Dendritic cell treated with granulocyte-macrophage colony-stimulating factor and Interleukin-4, amounts not matched to agents 40 ng/mL and 50 ng/mL, for 4 days (primary cell): Measurements from ENCODE around the gene MTURN.

ENCODE experiments used
- H3K27ac Mint-ChIP-seq: one replicate; pipeline ENCODE4 v1.8.0; 2022; ENCODE audit warnings: mild to moderate bottlenecking, mixed read lengths
- H3K27me3 Mint-ChIP-seq: one replicate; pipeline ENCODE4 v1.8.0; 2022; ENCODE audit warnings: mild to moderate bottlenecking, mixed read lengths
- H3K36me3 Mint-ChIP-seq: one replicate; pipeline ENCODE4 v1.8.0; 2022; ENCODE audit warnings: low read depth, mixed read lengths
- H3K4me1 Mint-ChIP-seq: one replicate; pipeline ENCODE4 v1.8.0; 2022; ENCODE audit warnings: low read depth, mixed read lengths
- H3K4me3 Mint-ChIP-seq: one replicate; pipeline ENCODE4 v1.8.0; 2022; ENCODE audit warnings: mild to moderate bottlenecking, moderate library complexity, mixed read lengths
- H3K9me3 Mint-ChIP-seq: one replicate; pipeline ENCODE4 v1.8.0; 2022; ENCODE audit warnings: mixed read lengths
- intact Hi-C: fragments of 100-400 bp; cut with micrococcal nuclease; formaldehyde crosslinking; loops from one replicate; pipeline ENCODE4 v1.15.0; 2022

MTURN gene

DNA sequence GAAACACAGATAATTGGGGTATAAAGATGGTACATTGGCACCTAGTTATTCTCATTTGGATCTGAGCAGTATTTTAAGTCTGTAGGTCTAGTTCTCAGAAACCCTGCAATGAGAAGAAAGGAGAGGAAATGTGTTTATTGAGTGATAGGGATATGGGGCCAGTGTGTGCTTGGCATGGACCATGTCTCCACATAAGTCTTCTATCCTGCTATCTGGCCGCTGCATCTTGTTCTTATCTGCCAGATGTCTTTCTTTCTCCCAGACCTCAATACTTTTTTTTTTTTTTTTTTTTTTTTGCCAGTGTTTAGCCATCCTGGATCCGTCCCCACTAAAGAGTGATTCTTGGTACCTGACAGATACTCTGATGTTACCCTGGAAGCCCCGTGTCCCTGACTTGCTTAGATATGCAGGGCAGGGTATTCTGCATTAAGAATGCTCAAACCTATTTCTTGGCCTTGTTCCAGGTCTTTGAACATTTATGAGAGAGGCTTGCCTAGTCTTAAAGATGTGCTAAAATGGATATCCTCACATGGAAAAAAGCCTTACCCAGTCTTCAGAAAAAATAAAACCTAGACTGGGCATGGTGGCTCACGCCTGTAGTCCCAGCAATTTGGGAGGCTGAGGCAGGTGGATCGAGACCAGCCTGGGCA lies 10.0 kb downstream of the MTURN start:
- no peaks in the 10 kb centered on the region for H3K36me3 Mint-ChIP-seq
- H3K27me3 Mint-ChIP-seq, result no peaks in the 10 kb centered on the region
- H3K27ac Mint-ChIP-seq, result no peak overlapping the region
- no peaks in the 10 kb centered on the region for H3K9me3 Mint-ChIP-seq
- no peaks in the 10 kb centered on the region for H3K4me1 Mint-ChIP-seq
- intact Hi-C loops, result no loop called here
- no peak overlapping the region for H3K4me3 Mint-ChIP-seq

DNA sequence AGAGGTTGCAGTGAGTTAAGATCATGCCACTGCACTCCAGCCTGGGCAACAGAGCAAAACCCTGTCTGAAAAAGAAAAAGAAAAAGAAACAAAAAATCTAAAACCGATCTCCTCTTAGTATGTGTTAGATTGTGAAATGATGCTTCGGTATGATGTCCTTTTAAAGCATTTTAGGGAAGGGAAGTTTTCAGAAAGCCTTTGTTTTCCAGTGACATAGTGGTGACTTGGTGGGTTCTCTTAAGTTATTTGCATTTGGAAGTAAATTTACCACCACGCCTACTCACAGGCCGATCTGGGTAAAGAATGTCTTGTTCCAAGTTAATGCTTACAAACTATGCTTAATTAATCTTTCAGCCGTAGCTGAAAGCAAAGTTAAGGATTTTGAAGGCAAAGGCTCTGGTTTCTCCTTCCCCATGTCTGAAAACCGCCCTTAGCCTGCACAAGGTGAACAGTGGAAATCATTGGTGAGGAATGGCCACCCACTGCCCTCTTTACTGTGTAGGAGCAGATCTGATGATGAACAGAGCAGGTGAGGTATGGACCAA lies 10.7 kb downstream of the MTURN start:
- Mint-ChIP-seq H3K27me3 (no peaks in the 10 kb centered on the region), H3K27ac (no peak overlapping the region), H3K9me3 (no peaks in the 10 kb centered on the region)

DNA sequence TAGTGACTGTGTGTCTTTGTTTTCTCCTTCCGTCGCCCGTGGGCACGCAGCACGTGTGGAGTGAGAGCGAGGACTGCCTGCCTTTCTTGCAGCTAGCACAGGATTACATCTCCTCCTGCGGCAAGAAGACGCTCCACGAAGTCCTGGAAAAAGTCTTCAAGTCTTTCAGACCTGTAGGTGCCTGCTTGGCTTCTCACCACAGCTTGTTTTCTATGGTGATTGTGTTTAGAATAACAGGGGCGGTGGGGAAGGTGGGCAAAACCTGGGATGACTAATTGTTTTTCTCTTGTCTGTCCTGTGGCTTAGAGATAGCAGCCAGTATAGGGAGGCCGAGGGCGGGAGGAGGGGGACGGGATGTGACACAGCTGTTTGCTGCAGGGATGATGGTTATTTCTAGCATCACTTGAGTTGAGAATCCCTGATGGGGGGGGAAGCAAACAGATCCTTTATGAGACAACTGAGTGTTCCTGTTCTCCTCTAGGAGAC lies 11.4 kb downstream of the MTURN start:
- Mint-ChIP-seq H3K36me3 (no peaks in the 10 kb centered on the region), H3K27me3 (no peaks in the 10 kb centered on the region), H3K9me3 (no peaks in the 10 kb centered on the region), H3K4me1 (no peaks in the 10 kb centered on the region), H3K27ac (no peak overlapping the region), H3K4me3 (no peak overlapping the region)
- intact Hi-C loops, result no loop called here

More for the DNA sequence above, 10.7 kb downstream of the MTURN start:
- Mint-ChIP-seq H3K4me1 (no peaks in the 10 kb centered on the region), H3K36me3 (no peaks in the 10 kb centered on the region), H3K4me3 (no peak overlapping the region)
- intact Hi-C loops, result no loop called here

DNA sequence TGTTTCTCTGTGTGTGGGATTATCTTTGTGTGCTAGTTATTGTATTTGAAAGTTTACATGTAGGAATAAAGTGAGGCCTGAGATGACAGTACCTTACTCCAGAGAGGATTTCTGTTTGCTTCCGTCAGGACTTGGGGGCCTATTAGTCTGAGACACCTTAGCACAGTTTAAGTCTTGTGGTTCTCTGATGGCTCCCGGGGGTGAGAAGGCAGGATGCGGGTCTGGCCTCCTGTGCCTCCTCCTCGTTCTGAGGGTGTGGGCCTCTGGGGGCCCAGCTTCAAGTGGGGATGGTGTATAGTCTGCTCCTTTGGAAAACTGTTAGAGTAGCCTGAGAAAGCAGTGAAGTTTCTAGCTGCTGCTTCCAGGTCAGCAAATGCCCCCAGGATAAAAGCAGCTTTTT lies 12.4 kb downstream of the MTURN start:
- Mint-ChIP-seq H3K9me3 (no peaks in the 10 kb centered on the region), H3K36me3 (no peaks in the 10 kb centered on the region), H3K27me3 (no peaks in the 10 kb centered on the region), H3K27ac (no peak overlapping the region), H3K4me3 (no peak overlapping the region), H3K4me1 (no peaks in the 10 kb centered on the region)
- intact Hi-C loops, result no loop called here

DNA sequence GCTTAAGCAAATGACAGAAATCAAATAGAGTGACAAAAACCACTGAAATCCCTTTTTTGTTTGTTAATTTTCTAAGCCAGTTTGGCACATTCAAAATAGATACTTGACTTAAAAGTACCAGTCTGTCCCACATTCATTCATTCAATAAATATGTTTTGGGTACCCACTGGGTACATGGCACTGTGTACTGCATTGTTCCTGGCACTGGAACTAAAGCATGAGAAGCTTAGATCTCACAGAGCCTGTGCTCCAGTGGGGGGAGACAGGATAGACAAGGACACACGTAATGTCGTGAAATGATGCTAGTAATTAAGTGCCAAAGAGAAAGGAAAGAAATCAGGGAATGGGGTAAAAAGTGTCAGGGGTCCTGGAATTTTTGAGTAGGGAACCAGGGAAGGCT lies 13.0 kb downstream of the MTURN start:
- H3K4me3 Mint-ChIP-seq, result no peak overlapping the region
- H3K27ac Mint-ChIP-seq, result no peak overlapping the region
- intact Hi-C loops, result no loop called here
- H3K4me1 Mint-ChIP-seq, result no peaks in the 10 kb centered on the region
- no peaks in the 10 kb centered on the region for H3K9me3 Mint-ChIP-seq
- no peaks in the 10 kb centered on the region for H3K27me3 Mint-ChIP-seq
- H3K36me3 Mint-ChIP-seq, result no peaks in the 10 kb centered on the region

DNA sequence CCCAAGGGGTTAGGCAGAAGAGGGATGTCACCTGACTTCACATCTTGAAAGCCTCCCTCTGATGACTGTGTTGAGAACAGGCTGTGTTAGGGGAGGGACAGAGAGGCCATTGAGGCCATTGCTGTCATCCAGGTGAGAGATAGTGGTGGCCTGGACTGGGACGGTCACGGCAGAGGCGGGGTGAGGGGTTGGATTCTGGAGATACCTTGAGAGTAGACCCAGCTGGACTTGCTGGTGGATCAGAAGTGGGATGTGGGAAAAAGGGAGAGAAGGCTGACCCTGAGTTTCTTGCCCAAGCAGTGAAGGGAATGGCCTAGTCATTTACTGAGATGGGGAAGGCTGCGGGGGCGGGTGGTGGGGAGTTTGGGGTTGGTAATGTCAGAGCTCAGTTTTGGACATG lies 13.6 kb downstream of the MTURN start:
- Mint-ChIP-seq H3K4me3 (no peak overlapping the region), H3K27ac (no peak overlapping the region), H3K9me3 (no peaks in the 10 kb centered on the region), H3K27me3 (no peaks in the 10 kb centered on the region), H3K4me1 (no peaks in the 10 kb centered on the region), H3K36me3 (no peaks in the 10 kb centered on the region)
- intact Hi-C loops, result no loop called here

DNA sequence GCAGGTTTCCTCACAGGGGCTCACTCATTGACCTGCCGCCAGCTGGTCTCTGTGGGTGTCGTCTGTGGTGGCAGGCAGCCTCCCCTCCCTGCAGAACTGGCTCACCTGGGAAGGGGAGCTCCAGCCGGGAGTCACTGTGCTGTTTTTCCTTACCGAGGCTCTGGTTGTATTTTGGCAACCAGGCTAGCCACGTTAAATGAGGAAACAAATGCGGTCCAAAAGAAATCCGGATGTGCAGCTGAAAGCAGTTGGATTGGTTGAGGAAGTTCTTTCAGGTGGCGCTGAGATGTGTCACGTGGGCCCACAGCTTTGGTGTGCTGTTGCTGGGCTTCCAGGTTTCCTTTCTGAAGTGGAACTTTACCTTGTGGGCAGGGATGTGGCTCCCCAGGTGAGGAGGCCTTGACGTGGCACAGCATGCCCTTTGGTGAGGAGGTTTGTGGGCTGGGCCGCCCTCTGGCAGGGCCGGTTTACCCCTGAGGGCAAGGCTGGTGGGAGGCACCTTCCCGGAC lies 14.2 kb downstream of the MTURN start:
- no peaks in the 10 kb centered on the region for H3K4me1 Mint-ChIP-seq
- no peaks in the 10 kb centered on the region for H3K9me3 Mint-ChIP-seq
- no peaks in the 10 kb centered on the region for H3K27me3 Mint-ChIP-seq
- H3K27ac Mint-ChIP-seq, result no peak overlapping the region
- no peaks in the 10 kb centered on the region for H3K36me3 Mint-ChIP-seq
- intact Hi-C loops, result no loop called here
- H3K4me3 Mint-ChIP-seq, result no peak overlapping the region

DNA sequence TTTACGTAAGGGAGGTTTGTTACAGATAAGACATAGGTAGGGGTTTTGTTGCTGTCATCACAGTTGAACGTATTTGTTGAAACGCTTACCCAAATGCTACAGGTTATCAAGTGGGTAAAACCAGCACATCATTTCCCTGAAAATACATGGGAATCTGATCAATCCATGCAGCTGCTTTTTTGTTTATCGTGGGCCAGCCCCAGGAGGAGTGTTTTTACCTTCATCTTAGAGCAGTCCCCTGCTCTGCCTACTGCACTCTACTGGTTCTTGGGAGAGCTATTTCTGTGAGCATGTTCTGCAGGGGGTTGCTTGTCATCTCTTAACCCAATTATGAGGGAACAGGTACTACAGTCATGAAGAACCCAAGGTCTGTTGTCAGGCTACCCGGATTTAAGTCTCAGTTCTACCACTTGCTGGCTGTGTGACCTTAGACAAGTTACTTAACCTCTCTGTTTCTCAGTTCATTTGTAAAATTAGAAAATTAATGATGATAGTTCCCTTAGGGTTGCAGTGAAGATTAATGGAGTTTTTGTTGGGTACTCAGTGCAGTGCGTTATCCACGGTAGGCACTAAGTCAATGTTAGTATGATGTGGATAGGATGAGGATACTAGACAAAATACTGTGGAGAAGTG lies 15.0 kb downstream of the MTURN start:
- H3K36me3 Mint-ChIP-seq, result no peaks in the 10 kb centered on the region
- no peaks in the 10 kb centered on the region for H3K27me3 Mint-ChIP-seq
- H3K4me1 Mint-ChIP-seq, result no peaks in the 10 kb centered on the region
- H3K27ac Mint-ChIP-seq, result no peak overlapping the region
- H3K9me3 Mint-ChIP-seq, result no peaks in the 10 kb centered on the region
- H3K4me3 Mint-ChIP-seq, result no peak overlapping the region
- intact Hi-C loops, result no loop called here

DNA sequence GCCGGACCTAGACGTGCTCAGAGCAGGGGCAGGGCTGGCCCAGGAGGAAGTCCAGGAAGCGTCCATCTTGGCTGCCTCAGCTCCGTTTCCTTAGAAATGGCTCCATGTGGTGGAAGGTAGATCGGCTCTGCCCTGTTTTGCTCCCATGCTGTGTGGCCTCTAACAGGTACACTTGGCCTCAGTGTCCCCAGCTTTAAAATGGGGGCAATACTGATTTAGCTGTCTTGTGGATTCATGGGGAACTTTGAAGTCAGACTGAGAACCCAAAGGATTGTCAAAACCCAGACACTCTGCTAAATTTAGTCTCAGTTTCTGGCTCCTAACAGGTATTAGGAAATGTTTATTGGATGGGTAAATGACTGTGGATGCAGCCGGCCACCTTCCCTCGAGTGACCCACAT lies 15.9 kb downstream of the MTURN start:
- Mint-ChIP-seq H3K4me1 (no peaks in the 10 kb centered on the region), H3K36me3 (no peaks in the 10 kb centered on the region), H3K4me3 (no peak overlapping the region), H3K9me3 (no peaks in the 10 kb centered on the region), H3K27ac (no peak overlapping the region), H3K27me3 (no peaks in the 10 kb centered on the region)
- intact Hi-C loops, result no loop called here

DNA sequence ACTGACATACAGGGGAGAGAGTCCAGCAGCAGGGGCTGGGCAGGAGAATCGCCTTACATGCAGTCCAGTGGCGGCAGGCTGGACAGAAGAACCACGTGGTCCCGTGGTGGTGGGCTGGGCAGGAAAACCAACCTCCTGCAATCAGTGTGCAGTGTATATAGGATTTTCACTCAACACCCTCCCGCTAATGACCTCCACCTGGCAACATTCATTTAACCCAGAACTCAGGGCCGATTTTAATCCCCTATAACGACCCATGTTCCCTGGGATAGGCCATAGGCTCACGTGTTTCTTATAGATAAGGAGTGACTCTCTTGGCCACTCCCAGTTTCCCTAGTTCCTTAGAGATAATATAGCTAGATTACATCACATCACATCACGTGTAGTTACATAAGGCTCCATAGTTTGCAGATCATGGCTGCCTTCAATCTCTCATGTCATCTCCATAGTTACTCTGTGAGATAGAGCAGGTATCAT lies 19.4 kb downstream of the MTURN start:
- Mint-ChIP-seq H3K9me3 (no peaks in the 10 kb centered on the region), H3K4me1 (peaks cover 5% of the 10 kb centered on the region), H3K4me3 (no peak overlapping the region), H3K27me3 (no peaks in the 10 kb centered on the region), H3K27ac (no peak overlapping the region), H3K36me3 (no peaks in the 10 kb centered on the region)
- intact Hi-C loops, result no loop called here

DNA sequence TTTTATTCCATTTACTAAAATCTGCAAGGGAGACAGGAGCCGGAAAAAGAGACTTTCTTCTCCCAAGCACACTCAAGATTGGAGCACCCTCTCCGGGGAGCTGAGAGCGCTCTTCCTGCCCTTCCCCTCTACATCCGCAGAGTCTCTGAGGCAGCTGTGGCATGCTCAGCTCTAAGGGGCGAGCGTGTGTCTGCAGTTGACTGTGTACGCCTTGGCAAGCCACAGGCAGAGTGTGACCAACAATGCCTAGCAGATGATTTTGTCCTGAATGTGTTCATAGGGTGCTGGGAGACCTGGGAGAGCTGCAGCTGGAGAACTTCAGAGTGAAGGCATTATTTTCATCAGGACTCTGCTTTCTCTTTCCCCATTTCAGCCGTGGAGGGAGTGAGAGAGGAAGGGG lies 20.7 kb downstream of the MTURN start:
- H3K36me3 Mint-ChIP-seq, result no peaks in the 10 kb centered on the region
- H3K4me3 Mint-ChIP-seq, result no peak overlapping the region
- no peaks in the 10 kb centered on the region for H3K27me3 Mint-ChIP-seq
- no peaks in the 10 kb centered on the region for H3K9me3 Mint-ChIP-seq
- intact Hi-C loops, result no loop called here
- H3K27ac Mint-ChIP-seq, result no peak overlapping the region
- H3K4me1 Mint-ChIP-seq, result peaks cover 18% of the 10 kb centered on the region

DNA sequence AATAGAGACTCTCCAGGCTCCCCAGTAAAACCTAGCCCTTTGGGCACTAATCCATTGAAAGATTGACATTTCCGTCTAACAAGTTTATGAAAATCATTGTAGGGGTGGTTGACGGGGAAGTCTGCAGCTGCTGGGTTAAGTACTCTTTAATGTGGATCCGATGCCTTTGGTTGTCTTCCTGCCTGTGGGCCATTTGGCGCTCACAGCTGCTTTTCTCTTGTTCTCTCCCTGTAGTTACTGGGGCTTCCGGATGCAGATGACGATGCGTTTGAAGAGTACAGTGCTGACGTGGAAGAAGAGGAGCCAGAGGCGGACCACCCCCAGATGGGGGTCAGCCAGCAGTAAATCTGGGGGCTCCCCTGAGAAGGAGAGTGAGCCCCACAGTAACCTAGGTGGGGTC lies 22.4 kb downstream of the MTURN start:
- Mint-ChIP-seq H3K27me3 (no peaks in the 10 kb centered on the region), H3K4me1 (peaks cover 27% of the 10 kb centered on the region), H3K36me3 (no peaks in the 10 kb centered on the region), H3K27ac (no peak overlapping the region), H3K9me3 (no peaks in the 10 kb centered on the region), H3K4me3 (no peak overlapping the region)
- intact Hi-C loops, result no loop called here

DNA sequence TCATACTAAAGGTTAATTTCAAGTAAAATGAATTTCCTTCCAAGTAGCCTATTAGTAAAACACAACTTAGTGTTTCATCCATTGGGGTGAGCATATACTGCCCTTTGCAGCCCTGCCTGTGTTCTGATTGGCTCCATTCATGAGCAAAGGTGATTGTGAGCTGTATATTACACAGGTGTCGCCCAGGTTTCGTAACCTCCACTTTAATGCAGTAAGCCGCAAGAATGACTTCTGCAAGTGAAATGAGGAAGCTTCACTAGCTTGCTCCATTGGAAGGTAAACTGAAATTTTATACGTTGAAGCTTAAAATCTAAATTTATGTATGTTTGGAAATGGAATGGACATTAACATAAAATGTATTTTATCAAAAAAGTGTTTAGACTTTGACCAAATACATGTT lies 24.4 kb downstream of the MTURN start:
- Mint-ChIP-seq H3K27ac (peak overlapping the region; percentile 0), H3K9me3 (no peaks in the 10 kb centered on the region), H3K36me3 (no peaks in the 10 kb centered on the region), H3K27me3 (no peaks in the 10 kb centered on the region), H3K4me3 (no peak overlapping the region), H3K4me1 (peaks cover 47% of the 10 kb centered on the region)
- intact Hi-C loops, result no loop called here

DNA sequence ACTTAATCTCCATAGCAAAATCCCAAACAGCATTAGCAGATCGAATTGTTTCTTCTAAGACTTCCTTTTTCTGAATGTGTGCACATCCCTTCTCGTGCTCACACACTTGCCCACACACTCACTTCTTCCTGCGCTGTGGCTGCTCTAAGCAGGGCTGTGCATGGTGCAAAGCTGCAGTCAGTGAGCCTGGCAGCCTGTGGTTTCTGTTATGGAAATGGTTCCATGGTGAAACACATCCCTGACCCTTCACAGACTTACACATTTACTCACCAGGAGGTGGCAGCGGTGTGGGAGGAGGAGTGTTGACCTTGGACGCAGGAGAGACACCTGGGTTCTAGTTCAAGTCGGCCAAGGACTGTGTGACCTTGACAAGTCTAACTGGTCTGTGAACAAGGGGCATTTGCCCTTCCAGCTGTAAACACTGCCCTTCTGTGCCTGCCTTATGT lies 24.9 kb downstream of the MTURN start:
- Mint-ChIP-seq H3K4me3 (no peak overlapping the region), H3K9me3 (no peaks in the 10 kb centered on the region), H3K4me1 (peaks cover 53% of the 10 kb centered on the region), H3K27ac (peak overlapping the region; percentile 0), H3K36me3 (no peaks in the 10 kb centered on the region), H3K27me3 (no peaks in the 10 kb centered on the region)
- intact Hi-C loops, result loop anchor here (5.0 kb wide), 3 partner anchors 113 to 403 kb away; no protein-coding TSS in a partner anchor
